Parathyroid adenoma (tissue), 2 donors: ENCODE measurements around the gene WWC1.

Experiments used
- H2AFZ ChIP-seq: fragments of 300-600 bp; sonication (generic); one replicate; pipeline ENCODE4 v1.7.0; 2017; ENCODE audit warnings: antibody characterized with exemption, mild to moderate bottlenecking
- H3K27ac ChIP-seq: fragments of 300-600 bp; sonication (generic); one replicate; pipeline ENCODE4 v1.7.0; 2017
- H3K27me3 ChIP-seq: fragments of 300-600 bp; sonication (generic); one replicate; pipeline ENCODE4 v1.7.0; 2017; ENCODE audit warnings: low read length; ENCODE audit not compliant: control insufficient read depth, insufficient read depth
- H3K36me3 ChIP-seq: fragments of 300-600 bp; sonication (generic); one replicate; pipeline ENCODE4 v1.7.0; 2017; ENCODE audit warnings: low read length; ENCODE audit not compliant: control insufficient read depth, insufficient read depth
- H3K4me1 ChIP-seq: fragments of 300-600 bp; sonication (generic); one replicate; pipeline ENCODE4 v1.7.0; 2017; ENCODE audit warnings: control low read depth
- H3K4me2 ChIP-seq: fragments of 300-600 bp; sonication (generic); one replicate; pipeline ENCODE4 v1.7.0; 2017; ENCODE audit warnings: low read length
- H3K4me3 ChIP-seq: fragments of 300-600 bp; sonication (generic); one replicate; pipeline ENCODE4 v1.7.0; 2017; ENCODE audit warnings: low read depth, low read length
- H3K79me2 ChIP-seq: fragments of 300-600 bp; sonication (generic); one replicate; pipeline ENCODE4 v1.7.0; 2017; ENCODE audit warnings: control low read depth
- H3K9ac ChIP-seq: fragments of 300-600 bp; sonication (generic); one replicate; pipeline ENCODE4 v1.7.0; 2017; ENCODE audit warnings: mild to moderate bottlenecking
- H3K9me3 ChIP-seq: fragments of 300-600 bp; sonication (generic); one replicate; pipeline ENCODE4 v1.7.0; 2017; ENCODE audit warnings: low read length; ENCODE audit not compliant: control insufficient read depth
- TF ChIP-seq, protein P1 (sequence below): fragments of 300-600 bp; sonication (generic); IDR thresholded peaks from one replicate; pipeline ENCODE4 v1.7.0; 2017; ENCODE audit warnings: antibody characterized with exemption, mild to moderate bottlenecking
- donor health status: primary hyperparathyroidism.

Gene WWC1

GRCh38 chr5:168288349-168289245 is 2.8 kb upstream of the WWC1 start:
- H3K4me1 ChIP-seq, result peaks cover 6% of the 10 kb centered on the region
- H2AFZ ChIP-seq, result peak overlapping the region; percentile 83
- TF ChIP-seq, protein P1, sequence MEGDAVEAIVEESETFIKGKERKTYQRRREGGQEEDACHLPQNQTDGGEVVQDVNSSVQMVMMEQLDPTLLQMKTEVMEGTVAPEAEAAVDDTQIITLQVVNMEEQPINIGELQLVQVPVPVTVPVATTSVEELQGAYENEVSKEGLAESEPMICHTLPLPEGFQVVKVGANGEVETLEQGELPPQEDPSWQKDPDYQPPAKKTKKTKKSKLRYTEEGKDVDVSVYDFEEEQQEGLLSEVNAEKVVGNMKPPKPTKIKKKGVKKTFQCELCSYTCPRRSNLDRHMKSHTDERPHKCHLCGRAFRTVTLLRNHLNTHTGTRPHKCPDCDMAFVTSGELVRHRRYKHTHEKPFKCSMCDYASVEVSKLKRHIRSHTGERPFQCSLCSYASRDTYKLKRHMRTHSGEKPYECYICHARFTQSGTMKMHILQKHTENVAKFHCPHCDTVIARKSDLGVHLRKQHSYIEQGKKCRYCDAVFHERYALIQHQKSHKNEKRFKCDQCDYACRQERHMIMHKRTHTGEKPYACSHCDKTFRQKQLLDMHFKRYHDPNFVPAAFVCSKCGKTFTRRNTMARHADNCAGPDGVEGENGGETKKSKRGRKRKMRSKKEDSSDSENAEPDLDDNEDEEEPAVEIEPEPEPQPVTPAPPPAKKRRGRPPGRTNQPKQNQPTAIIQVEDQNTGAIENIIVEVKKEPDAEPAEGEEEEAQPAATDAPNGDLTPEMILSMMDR, result no peak
- no peaks in the 10 kb centered on the region for H3K36me3 ChIP-seq
- peak overlapping the region; percentile 23 for H3K4me3 ChIP-seq
- H3K9ac ChIP-seq, result no peak overlapping the region
- peak overlapping the region; percentile 65 for H3K27ac ChIP-seq
- no peaks in the 10 kb centered on the region for H3K27me3 ChIP-seq
- peak overlapping the region; percentile 55 for H3K4me2 ChIP-seq
- no peaks in the 10 kb centered on the region for H3K9me3 ChIP-seq
- peaks cover 5% of the 10 kb centered on the region for H3K79me2 ChIP-seq

DNA sequence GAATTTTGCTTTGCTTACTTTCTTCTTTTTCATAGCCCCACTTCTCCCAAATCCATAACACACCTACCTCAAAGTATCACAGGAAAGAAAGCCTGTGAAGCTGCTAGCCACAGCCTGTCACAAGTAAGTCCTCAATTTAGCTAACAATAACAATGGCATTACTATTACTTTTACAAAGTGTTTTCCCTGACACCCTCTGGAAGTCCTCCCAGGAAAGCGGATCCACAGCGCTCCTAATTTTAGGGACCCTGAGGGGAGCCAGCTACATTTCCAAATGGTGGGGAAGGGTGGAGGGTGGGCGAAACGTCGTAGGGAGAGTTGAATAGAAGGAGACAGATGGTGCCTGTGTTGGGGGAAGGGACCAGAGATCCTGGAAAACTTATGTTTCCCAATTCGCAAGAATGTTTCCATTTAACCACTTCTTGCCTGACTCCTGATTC is 523 bp upstream of the WWC1 start:
- Histone ChIP-seq H3K4me3 (peak overlapping the region; percentile 43), H3K27ac (peak overlapping the region; percentile 67), H3K9ac (no peak overlapping the region)

GRCh38 chr5:168291964-168292785 is 730 bp downstream of the WWC1 start:
- peaks cover 18% of the 10 kb centered on the region for H3K79me2 ChIP-seq
- no peak overlapping the region for H3K27ac ChIP-seq
- TF ChIP-seq, protein P1, result no peak
- H2AFZ ChIP-seq, result peak overlapping the region; percentile 64
- H3K9ac ChIP-seq, result no peak overlapping the region
- H3K9me3 ChIP-seq, result no peaks in the 10 kb centered on the region
- H3K27me3 ChIP-seq, result no peaks in the 10 kb centered on the region
- H3K4me1 ChIP-seq, result peaks cover 9% of the 10 kb centered on the region
- H3K4me3 ChIP-seq, result peak overlapping the region; percentile 60
- peak overlapping the region; percentile 60 for H3K4me2 ChIP-seq
- H3K36me3 ChIP-seq, result no peaks in the 10 kb centered on the region

More for the DNA sequence above, 523 bp upstream of the WWC1 start:
- H3K9me3 ChIP-seq, result no peaks in the 10 kb centered on the region
- peak overlapping the region; percentile 59 for H3K4me2 ChIP-seq
- peaks cover 9% of the 10 kb centered on the region for H3K4me1 ChIP-seq
- H3K79me2 ChIP-seq, result peaks cover 13% of the 10 kb centered on the region
- TF ChIP-seq, protein P1, result no peak
- no peaks in the 10 kb centered on the region for H3K27me3 ChIP-seq
- H3K36me3 ChIP-seq, result no peaks in the 10 kb centered on the region
- peak overlapping the region; percentile 79 for H2AFZ ChIP-seq

- no peaks in the 10 kb centered on the region for H3K36me3 ChIP-seq
- TF ChIP-seq, protein P1, result no peak
- no peak overlapping the region for H3K27ac ChIP-seq
- H3K4me2 ChIP-seq, result peak overlapping the region; percentile 60
- H2AFZ ChIP-seq, result peak overlapping the region; percentile 64
- H3K4me3 ChIP-seq, result peak overlapping the region; percentile 60
- no peaks in the 10 kb centered on the region for H3K9me3 ChIP-seq
- no peaks in the 10 kb centered on the region for H3K27me3 ChIP-seq
- peaks cover 9% of the 10 kb centered on the region for H3K4me1 ChIP-seq
- H3K79me2 ChIP-seq, result peaks cover 19% of the 10 kb centered on the region
- H3K9ac ChIP-seq, result no peak overlapping the region
Observed at GRCh38 chr5:168292786-168293696, 1.6 kb downstream of the WWC1 start.
